SK-N-SH (cell line): ENCODE results near the gene GSK3A. TPM values are rescaled to one million over a fixed set of nuclear protein-coding genes. Genes with fewer than 3 reads are reported as not detected.

Experiments
- CTCF ChIA-PET: fragments of 300-600, 350-600 bp; formaldehyde crosslinking; extraction: SDS; loops from one replicate; lab custom pipeline; 2021; lab: Yijun Ruan, JAX
- POLR2A ChIA-PET: fragments of 350-600 bp; sonication (Branson Sonifier 250); formaldehyde crosslinking; extraction: SDS; loops from one replicate; lab custom pipeline; 2020; ENCODE audit warnings: antibody characterized with exemption, inconsistent platforms; lab: Yijun Ruan, JAX
- DNase-seq: peaks from one replicate; pipeline ENCODE4 v3.0.0; 2012
- H2AFZ ChIP-seq: fragments of 200-600 bp; sonication (generic); 2 replicates; pipeline ENCODE4 v1.8.1; 2016; ENCODE audit warnings: antibody characterized with exemption, mild to moderate bottlenecking, low read depth
- H3F3A ChIP-seq: fragments of 200-600 bp; sonication (generic); replicated peaks from 2 replicates; pipeline ENCODE3; 2016; ENCODE audit warnings: antibody characterized with exemption, mild to moderate bottlenecking; ENCODE audit not compliant: insufficient read depth
- H3K27ac ChIP-seq, 2 experiments: fragments of 200-500 bp in 1 of 2; fragments of 200-600 bp in 1 of 2; sonication (Bioruptor generic) in 1 of 2; sonication (generic), shearing (Covaris generic) in 1 of 2; 2 replicates each; pipeline versions ENCODE4 v1.5.1 to v1.6.1; 2014 to 2016; ENCODE audit warnings: low read depth in 2 of 2, inconsistent platforms in 1 of 2, low read length in 1 of 2, mild to moderate bottlenecking in 1 of 2, mixed read lengths in 1 of 2
- H3K27me3 ChIP-seq: fragments of 200-600 bp; sonication (generic), shearing (Covaris generic); 2 replicates; pipeline ENCODE4 v1.6.1; 2016; ENCODE audit warnings: mixed run types; ENCODE audit not compliant: insufficient read depth
- H3K36me3 ChIP-seq, 2 experiments: fragments of 200-500 bp in 1 of 2; fragments of 200-600 bp in 1 of 2; sonication (Bioruptor generic) in 1 of 2; sonication (generic) in 1 of 2; replicated peaks in 1 of 2; 2 replicates each; pipeline versions ENCODE3 to v1.5.1; 2014 to 2016; ENCODE audit warnings: low read length in 1 of 2, mild to moderate bottlenecking in 1 of 2; ENCODE audit not compliant: insufficient read depth in 2 of 2, control insufficient read depth in 1 of 2
- H3K4me1 ChIP-seq, 2 experiments: fragments of 200-500 bp in 1 of 2; fragments of 200-600 bp in 1 of 2; sonication (Bioruptor generic) in 1 of 2; sonication (generic), shearing (Covaris generic) in 1 of 2; 2 replicates each; pipeline versions ENCODE4 v1.5.1 to v1.6.1; 2014 to 2016; ENCODE audit warnings: low read depth in 1 of 2, low read length in 1 of 2, mixed run types in 1 of 2; ENCODE audit not compliant: insufficient read depth in 2 of 2, control insufficient read depth in 1 of 2
- H3K4me2 ChIP-seq: fragments of 200-600 bp; sonication (generic), shearing (Covaris generic); 2 replicates; pipeline ENCODE4 v1.6.1; 2017; ENCODE audit warnings: mixed run types
- H3K4me3 ChIP-seq, 2 experiments: fragments of 200-500 bp in 1 of 2; fragments of 200-600 bp in 1 of 2; sonication (Bioruptor generic) in 1 of 2; sonication (generic), shearing (Covaris generic) in 1 of 2; 2 replicates each; pipeline versions ENCODE4 v1.5.1 to v1.8.1; 2014 to 2016; ENCODE audit warnings: low read depth in 2 of 2, inconsistent platforms in 1 of 2, low read length in 1 of 2, mild to moderate bottlenecking in 1 of 2, mixed read lengths in 1 of 2, moderate library complexity in 1 of 2
- H3K79me2 ChIP-seq: fragments of 200-600 bp; sonication (generic); 2 replicates; pipeline ENCODE4 v1.8.1; 2017; ENCODE audit warnings: mild to moderate bottlenecking; ENCODE audit not compliant: insufficient read depth
- H3K9ac ChIP-seq: fragments of 200-600 bp; sonication (generic); 2 replicates; pipeline ENCODE4 v1.6.1; 2017; ENCODE audit warnings: mixed run types
- H3K9me2 ChIP-seq: fragments of 200-600 bp; sonication (generic); 2 replicates; pipeline ENCODE4 v1.6.1; 2017; ENCODE audit warnings: mixed run types
- H3K9me3 ChIP-seq: fragments of 200-600 bp; sonication (generic); 2 replicates; pipeline ENCODE4 v1.6.1; 2017; ENCODE audit warnings: mixed run types, mild to moderate bottlenecking, moderate library complexity
- H4K20me1 ChIP-seq: fragments of 200-600 bp; sonication (generic); 2 replicates; pipeline ENCODE4 v1.6.1; 2017; ENCODE audit warnings: mild to moderate bottlenecking, mixed run types; ENCODE audit not compliant: insufficient read depth
- ELF1 ChIP-seq: IDR thresholded peaks from 2 replicates; pipeline ENCODE4 v1.4.0; 2012
- FOXM1 ChIP-seq: IDR thresholded peaks from 2 replicates; pipeline ENCODE4 v1.4.0; 2012; ENCODE audit warnings: low read depth, mild to moderate bottlenecking
- GATA2 ChIP-seq: sonication (generic); formaldehyde crosslinking; IDR thresholded peaks from 2 replicates; pipeline ENCODE4 v1.5.0; 2020; ENCODE audit warnings: mild to moderate bottlenecking, missing genetic modification reagents
- MXI1 ChIP-seq: IDR thresholded peaks from 2 replicates; pipeline ENCODE4 v1.6.1; 2012; ENCODE audit warnings: mild to moderate bottlenecking, low read depth, low read length, improper control_type of control experiment
- RAD21 ChIP-seq: IDR thresholded peaks from 2 replicates; pipeline ENCODE4 v1.6.1; 2012; ENCODE audit warnings: mild to moderate bottlenecking, low read length
- RCOR1 ChIP-seq: fragments of 150-350 bp; IDR thresholded peaks from 2 replicates; pipeline ENCODE4 v1.6.1; 2017; ENCODE audit warnings: antibody characterized with exemption, low read length
- RXRA ChIP-seq: IDR thresholded peaks from 2 replicates; pipeline ENCODE4 v1.4.0; 2012; ENCODE audit warnings: low read depth, mild to moderate bottlenecking, borderline replicate concordance
- whole genome bisulfite sequencing: methylation state at CpG from one replicate; pipeline ENCODE4 v1.1.6; 2017; ENCODE audit warnings: low lambda C conversion rate; 5-methylcytosine and 5-hydroxymethylcytosine counted together
- polyA plus RNA-seq, 3 experiments: library from polyadenylated mRNA; depleted of rRNA; stranded (reverse); fragments of >200 nt; gene quantifications; 2 replicates each; pipeline ENCODE4 v1.2.3, GENCODE V29; 2012
- TF ChIP-seq, protein P1 (sequence below): fragments of 150-350 bp; IDR thresholded peaks from 2 replicates; pipeline ENCODE4 v1.6.1; 2017; ENCODE audit warnings: antibody characterized with exemption, low read length, low read depth, borderline replicate concordance
- TF ChIP-seq, protein P2 (sequence below): IDR thresholded peaks from 2 replicates; pipeline ENCODE4 v1.4.0; 2012; ENCODE audit warnings: low read depth, borderline replicate concordance
- TF ChIP-seq, protein P3 (sequence below): fragments of 200-600 bp; sonication (generic); IDR thresholded peaks from 2 replicates; pipeline ENCODE4 v1.6.1; 2017; ENCODE audit warnings: antibody characterized with exemption, mild to moderate bottlenecking, moderate library complexity
- TF ChIP-seq, protein P4 (sequence below): fragments of 150-350 bp; IDR thresholded peaks from 2 replicates; pipeline ENCODE4 v1.6.1; 2016; ENCODE audit warnings: mild to moderate bottlenecking, low read depth, low read length
- TF ChIP-seq, protein P5 (sequence below): IDR thresholded peaks from 2 replicates; pipeline ENCODE4 v1.4.0; 2012; ENCODE audit warnings: low read depth, borderline replicate concordance

GSK3A gene
- polyA plus RNA-seq, 1 of the 3 experiments (the other 2 are of a cell fraction): 42.1 TPM

- Histone ChIP-seq H2AFZ (no peak overlapping the region), H3K79me2 (peaks cover 46% of the 10 kb centered on the region), H3K4me2 (no peak overlapping the region), H3K4me1 (peaks cover 22 to 35% of the 10 kb centered on the region in 2 experiments), H4K20me1 (peaks cover 24% of the 10 kb centered on the region), H3K27me3 (no peaks in the 10 kb centered on the region), H3K9me3 (no peaks in the 10 kb centered on the region), H3K36me3 (peaks cover 30 to 56% of the 10 kb centered on the region in 2 experiments), H3K9me2 (no peaks in the 10 kb centered on the region), H3K9ac (no peak overlapping the region), H3K27ac (peak overlapping the region in 1 of 2 experiments; percentile 54; a peak in 1 of 4 replicates), H3K4me3 (no peak overlapping the region)
- CTCF ChIA-PET: interaction anchor here (0.9 to 2.7 kb wide), 6 partner anchors 8 to 43 kb away, joined by 3 to 11 read pairs (median 4); partner anchors contain the start of genes PAFAH1B3 and PRR19
- WGBS: 98% methylated on average over 17 of the region's 30 CpGs
- TF ChIP-seq, protein P1, sequence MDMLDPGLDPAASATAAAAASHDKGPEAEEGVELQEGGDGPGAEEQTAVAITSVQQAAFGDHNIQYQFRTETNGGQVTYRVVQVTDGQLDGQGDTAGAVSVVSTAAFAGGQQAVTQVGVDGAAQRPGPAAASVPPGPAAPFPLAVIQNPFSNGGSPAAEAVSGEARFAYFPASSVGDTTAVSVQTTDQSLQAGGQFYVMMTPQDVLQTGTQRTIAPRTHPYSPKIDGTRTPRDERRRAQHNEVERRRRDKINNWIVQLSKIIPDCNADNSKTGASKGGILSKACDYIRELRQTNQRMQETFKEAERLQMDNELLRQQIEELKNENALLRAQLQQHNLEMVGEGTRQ: no peak
- TF ChIP-seq RCOR1 (no peak), GATA2 (CRISPR knock-in tag) (no peak), ELF1 (no peak), MXI1 (no peak), RXRA (no peak), RAD21 (no peak), FOXM1 (no peak)
- TF ChIP-seq, protein P2, sequence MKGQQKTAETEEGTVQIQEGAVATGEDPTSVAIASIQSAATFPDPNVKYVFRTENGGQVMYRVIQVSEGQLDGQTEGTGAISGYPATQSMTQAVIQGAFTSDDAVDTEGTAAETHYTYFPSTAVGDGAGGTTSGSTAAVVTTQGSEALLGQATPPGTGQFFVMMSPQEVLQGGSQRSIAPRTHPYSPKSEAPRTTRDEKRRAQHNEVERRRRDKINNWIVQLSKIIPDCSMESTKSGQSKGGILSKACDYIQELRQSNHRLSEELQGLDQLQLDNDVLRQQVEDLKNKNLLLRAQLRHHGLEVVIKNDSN: no peak
- TF ChIP-seq, protein P3, sequence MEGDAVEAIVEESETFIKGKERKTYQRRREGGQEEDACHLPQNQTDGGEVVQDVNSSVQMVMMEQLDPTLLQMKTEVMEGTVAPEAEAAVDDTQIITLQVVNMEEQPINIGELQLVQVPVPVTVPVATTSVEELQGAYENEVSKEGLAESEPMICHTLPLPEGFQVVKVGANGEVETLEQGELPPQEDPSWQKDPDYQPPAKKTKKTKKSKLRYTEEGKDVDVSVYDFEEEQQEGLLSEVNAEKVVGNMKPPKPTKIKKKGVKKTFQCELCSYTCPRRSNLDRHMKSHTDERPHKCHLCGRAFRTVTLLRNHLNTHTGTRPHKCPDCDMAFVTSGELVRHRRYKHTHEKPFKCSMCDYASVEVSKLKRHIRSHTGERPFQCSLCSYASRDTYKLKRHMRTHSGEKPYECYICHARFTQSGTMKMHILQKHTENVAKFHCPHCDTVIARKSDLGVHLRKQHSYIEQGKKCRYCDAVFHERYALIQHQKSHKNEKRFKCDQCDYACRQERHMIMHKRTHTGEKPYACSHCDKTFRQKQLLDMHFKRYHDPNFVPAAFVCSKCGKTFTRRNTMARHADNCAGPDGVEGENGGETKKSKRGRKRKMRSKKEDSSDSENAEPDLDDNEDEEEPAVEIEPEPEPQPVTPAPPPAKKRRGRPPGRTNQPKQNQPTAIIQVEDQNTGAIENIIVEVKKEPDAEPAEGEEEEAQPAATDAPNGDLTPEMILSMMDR: no peak
- TF ChIP-seq, protein P4, sequence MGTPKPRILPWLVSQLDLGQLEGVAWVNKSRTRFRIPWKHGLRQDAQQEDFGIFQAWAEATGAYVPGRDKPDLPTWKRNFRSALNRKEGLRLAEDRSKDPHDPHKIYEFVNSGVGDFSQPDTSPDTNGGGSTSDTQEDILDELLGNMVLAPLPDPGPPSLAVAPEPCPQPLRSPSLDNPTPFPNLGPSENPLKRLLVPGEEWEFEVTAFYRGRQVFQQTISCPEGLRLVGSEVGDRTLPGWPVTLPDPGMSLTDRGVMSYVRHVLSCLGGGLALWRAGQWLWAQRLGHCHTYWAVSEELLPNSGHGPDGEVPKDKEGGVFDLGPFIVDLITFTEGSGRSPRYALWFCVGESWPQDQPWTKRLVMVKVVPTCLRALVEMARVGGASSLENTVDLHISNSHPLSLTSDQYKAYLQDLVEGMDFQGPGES: no peak
- TF ChIP-seq, protein P5, sequence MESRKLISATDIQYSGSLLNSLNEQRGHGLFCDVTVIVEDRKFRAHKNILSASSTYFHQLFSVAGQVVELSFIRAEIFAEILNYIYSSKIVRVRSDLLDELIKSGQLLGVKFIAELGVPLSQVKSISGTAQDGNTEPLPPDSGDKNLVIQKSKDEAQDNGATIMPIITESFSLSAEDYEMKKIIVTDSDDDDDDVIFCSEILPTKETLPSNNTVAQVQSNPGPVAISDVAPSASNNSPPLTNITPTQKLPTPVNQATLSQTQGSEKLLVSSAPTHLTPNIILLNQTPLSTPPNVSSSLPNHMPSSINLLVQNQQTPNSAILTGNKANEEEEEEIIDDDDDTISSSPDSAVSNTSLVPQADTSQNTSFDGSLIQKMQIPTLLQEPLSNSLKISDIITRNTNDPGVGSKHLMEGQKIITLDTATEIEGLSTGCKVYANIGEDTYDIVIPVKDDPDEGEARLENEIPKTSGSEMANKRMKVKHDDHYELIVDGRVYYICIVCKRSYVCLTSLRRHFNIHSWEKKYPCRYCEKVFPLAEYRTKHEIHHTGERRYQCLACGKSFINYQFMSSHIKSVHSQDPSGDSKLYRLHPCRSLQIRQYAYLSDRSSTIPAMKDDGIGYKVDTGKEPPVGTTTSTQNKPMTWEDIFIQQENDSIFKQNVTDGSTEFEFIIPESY: no peak
- TF ChIP-seq, all 33 proteins: peak for 0
- DNase-seq: no peak
- POLR2A ChIA-PET: interaction anchor here (1.5 kb wide), 1 partner anchor 41 kb away, joined by 4 read pairs; no protein-coding TSS in a partner anchor
- peaks cover 11% of the 10 kb centered on the region for H3F3A ChIP-seq
These were observed 44.8 kb upstream of the GSK3A start for GRCh38 chr19:42287017-42287826.
